HG03108 (cell line): ENCODE measurements around the gene OTUD5.

Experiments
- ATAC-seq: cut with Tn5 transposase; IDR thresholded peaks from one replicate; pipeline ENCODE4 v1.9.1; 2021; ENCODE audit warnings: moderate library complexity; ENCODE audit not compliant: unreplicated experiment

The OTUD5 gene

DNA sequence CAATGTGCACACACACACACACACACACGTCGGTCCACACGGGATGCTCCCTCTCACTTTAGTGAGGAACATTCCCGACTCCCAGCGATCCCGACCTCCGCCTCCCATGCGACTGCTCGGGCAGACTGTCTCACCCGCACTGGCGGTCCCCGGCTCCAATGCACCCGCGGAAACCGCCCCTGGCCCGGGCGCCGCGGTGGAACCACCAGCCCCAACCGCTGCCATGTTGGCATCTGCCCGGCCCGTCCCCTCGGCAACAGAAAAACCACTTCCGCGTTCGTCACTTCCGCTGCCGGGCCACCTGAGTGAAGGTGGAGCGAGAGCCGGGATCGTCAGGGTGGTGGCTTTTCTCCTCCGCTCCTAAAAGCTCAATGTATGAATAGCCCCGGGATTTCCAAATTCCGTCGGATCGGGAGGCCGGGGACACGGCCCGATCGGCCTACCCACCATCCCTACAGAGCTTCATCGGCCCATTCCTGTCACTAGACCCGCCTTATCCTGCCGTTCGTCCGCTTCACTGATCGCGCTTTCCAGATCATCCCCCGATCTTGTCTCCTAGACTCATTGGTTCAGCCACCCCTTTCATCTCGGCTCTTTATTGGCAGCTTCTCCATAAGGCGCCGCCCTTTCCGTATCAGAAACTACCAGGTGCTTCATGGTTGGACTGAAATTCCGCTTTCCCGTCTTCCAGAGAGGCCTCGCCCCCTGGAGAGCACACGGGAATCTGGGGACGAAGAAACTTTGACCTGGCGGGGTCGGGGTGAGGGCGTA is 45.8 kb downstream of the OTUD5 start, which contains the start of gene SLC35A2:
SLC35A2 (minus strand) TSS at position 235 of the 771 bp plus-strand sequence; CDS start at position 225, 10 bp downstream.
- peak; percentile 57 for ATAC-seq

DNA sequence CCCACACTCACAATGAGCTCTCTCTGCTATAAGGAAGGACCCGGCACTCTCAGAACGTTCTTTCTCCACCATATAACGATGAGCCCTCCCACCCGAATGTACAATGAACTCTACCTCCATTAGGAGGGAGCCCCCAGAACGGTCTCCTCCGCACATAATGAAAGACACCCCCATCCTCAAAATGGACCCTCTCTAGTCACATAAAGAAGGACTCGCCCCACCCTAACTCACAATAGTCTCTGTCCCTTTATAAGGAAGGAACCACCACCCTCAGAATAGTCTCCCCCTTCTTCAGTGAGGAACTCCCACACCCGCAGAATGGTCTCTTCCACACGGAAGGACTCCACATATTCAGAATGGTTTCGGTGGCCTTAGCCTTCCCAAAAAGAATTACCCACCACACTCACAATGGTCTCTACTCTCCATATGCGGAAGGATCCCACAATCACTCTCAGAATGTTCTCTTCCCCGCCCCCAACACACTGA is 46.4 kb downstream of the OTUD5 start:
- no peak for ATAC-seq

DNA sequence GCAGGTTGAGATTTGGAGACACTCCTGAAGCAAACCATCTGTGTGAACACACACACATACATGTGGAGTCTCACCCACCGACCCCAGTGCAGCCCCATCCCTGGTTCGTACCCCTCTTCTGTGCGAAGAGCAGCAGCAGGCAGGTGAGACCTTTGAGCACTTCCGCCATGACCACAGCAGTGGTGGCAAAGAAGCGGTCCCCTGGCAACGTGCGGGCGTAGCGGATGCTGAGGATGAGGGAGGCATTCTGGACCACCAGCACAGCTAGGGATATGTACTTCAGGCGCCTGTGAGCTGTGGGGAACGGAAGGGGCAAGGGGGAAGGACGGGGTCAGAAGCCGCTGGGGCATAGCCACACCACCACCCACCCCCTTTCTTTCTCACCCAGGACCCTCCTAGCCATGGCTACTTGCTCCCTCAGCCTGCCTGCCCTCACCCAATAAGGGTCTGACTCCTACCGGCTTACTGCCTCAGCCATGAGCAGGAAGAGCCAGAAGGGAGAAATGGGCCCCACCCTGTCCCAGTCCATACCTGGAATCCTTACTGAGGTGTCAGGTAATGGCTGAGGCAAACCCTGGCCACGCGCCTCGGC is 47.6 kb downstream of the OTUD5 start:
- ATAC-seq, result no peak

DNA sequence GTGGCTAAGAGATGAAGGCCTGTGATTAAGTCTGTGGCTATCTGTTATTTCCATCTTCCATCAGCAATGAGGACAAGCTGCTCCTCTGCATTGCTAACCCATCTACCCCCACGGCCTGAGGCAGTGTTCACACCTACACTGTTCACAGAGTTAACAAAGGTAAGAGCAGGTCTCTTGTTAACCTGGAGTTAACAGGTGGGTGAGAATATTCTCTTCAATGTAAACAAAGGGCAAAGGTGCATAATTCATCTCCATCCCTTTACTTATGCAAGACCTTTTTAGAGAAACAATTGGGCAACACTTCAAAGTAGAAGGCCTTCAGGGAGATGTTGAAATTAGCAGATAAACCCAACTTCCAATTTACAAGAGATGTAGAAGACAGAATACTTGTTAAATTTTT is 48.8 kb downstream of the OTUD5 start:
- ATAC-seq, result no peak

DNA sequence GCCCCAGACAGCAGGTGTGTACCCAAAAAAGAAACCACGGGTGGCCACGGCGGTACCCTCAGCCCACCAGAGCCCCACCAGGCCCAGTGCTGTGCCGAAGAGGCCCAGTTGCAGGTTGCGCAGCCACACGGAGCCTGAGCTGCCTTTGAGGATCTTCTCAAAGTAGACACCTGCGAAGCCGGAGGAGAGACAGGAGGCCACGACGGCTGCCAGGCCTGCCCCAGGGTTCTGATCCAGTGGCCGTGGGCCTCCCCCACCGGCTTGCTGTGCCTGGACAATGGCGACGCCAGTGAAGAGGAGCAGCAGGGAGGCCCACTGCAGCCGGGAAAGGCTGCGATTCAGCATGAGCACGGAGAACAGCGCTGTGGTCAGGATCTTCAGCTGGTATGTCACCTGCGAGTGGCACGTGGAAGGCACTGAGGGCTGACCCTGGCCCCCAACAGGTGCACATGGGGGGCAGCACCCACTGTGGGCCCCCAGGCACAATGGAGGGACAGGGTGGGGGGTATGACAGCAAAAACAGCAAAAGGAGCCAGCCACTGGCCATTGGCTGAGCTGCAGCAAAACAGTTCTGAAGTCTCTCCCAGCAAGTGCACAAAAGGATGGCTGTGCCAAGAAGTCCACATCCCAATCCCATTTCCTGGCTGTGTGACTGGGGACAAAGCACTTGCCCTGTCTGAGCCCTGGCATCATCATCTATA is 52.2 kb downstream of the OTUD5 start:
- ATAC-seq, result no peak

DNA sequence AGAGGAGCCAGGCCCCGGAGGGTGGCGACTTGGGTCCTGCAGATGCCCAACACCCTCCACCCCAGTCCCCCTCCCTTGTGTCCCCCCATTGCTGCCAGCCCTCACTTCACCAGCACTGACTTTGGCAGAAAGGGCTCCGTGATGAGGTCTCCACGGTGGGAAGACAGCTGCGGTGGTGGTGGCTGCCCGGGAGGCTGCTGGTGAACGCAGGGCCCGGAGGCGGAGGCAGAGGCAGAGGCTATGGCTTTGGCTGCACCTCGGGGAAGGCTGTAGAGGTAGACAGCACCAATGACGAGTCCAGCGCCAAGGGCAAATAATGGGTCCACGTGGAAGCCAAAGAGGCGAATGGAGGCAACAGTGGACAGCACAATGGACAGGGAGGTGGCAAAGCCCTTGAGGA is 52.8 kb downstream of the OTUD5 start:
- no peak for ATAC-seq

DNA sequence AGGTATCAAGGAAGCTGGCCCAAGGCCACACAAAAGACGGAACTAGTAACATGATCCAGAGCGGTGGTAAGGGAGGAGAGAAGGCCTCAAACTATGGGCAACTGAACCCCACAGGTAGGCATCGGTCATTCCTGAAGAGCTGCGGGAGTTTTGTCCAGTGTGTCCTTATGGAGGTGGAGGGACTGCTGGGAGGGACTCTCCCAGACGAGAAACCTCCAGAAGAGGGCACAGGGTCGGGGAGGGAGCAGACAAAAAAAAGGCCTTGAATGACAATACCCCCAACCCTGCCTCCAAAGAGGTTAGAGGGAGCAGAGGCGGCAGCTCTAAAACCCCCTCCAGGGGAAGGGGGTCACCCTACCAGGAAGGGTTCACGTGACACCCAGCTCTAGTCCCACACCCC is 53.2 kb downstream of the OTUD5 start:
- no peak for ATAC-seq

DNA sequence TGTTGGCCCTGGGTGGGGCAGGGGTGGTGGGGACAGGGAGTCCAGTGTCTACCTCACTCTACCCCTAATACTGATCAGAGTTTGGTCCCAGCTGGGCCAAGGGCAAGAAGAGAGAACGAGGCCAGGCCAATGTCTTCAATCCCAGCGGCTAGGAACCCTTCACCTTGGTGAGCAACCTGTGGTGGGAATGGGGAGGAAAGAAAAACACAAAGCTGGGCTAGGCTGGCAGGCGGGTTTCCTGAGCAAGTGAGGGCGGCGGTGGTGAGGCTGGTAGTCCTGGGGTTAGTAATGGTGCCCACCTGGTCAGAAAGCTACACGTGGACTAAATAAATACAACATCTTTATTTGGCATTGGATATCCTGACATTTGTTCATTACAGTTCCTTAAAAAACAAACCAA is 54.1 kb downstream of the OTUD5 start:
- no peak for ATAC-seq

DNA sequence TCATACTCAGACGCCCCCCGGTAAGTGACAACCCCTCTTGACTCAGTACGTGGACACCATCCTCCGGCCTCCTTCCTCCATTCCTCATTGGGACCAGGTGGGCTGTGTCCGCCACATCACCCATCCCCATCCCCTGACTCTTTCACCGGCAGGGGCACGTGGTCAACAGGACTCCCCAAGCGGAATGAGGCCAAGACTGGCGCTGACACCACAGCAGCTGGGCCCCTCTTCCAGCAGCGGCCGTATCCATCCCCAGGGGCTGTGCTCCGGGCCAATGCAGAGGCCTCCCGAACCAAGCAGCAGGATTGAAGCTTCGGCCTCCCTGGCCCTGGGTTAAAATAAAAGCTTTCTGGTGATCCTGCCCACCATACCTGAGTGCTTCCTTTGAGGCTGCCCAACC is 54.6 kb downstream of the OTUD5 start:
- no peak for ATAC-seq

DNA sequence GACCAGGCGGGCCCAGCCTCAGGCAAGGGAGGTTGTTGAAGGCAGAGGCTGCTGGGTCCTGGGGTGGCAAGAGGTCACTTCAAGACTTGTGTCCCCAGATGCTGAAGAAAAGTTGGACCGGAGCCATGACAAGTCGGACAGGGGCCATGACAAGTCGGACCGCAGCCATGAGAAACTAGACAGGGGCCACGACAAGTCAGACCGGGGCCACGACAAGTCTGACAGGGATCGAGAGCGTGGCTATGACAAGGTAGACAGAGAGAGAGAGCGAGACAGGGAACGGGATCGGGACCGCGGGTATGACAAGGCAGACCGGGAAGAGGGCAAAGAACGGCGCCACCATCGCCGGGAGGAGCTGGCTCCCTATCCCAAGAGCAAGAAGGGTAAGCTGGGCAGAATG is 55.3 kb downstream of the OTUD5 start:
- no peak for ATAC-seq

DNA sequence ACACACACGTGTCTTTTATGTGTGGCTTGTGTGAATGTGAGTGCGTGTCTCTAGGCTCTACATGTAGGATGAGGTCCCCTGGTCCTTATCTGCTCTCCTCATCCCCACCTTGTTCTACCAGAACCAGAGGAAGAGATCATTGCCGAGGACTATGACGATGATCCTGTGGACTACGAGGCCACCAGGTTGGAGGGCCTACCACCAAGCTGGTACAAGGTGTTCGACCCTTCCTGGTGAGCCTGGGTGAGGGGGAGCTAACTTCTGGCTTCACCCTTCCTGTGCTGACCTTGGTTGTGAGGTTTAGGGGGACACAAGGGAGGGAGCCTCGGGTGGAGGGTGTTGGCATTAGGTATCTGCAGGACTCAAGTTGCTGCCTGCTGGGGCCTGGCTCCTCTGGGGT is 56.3 kb downstream of the OTUD5 start:
- no peak for ATAC-seq

DNA sequence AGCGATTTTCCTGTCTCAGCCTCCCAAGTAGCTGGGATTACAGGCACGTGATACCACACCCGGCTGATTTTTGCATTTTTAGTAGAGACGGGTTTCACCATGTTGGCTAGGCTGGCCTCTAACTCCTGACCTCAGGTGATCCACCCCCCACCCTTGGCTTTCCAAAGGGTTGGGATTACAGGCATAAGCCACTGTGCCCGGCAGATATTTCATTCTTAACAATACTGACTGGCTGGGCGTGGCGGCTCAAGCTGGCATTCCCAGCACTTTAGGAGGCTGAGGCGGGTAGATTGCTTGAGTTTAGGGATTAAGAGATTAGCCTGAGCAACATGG is 58.4 kb downstream of the OTUD5 start:
- no peak for ATAC-seq

DNA sequence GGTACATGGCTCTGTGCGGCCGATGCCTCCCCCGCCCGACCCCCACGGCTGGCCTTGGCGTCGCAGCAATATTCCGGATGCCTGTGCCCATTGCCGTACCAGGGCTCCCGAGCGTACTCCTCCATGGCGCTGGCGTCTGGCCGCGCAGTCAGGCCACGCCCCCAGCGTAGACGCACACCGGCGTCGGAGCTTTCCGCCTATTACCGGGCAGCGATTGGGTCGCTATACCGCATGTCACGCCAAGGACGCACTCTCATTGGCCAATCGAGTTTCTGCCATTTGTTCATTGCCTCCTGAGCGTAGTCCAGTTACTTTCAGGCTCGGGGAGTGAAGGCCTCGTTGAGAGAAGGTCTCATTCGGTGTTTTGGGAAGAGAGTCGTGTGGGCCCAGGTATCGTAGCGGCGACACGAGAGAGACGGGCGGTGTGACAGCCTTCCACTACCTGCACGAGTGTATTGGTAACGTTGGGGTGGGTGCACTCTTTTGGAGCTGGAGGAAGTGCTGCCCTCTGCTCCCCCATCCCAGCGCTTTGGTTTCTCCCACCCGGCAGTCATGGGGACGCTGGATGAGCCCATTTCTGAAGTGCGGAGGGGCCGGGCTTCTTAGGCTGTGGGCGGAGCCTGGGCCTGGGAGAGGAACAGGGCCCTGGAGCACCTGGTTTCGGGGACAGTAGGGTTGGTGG is 59.6 kb downstream of the OTUD5 start, which contains the start of the genes PQBP1 and TIMM17B:
PQBP1 (plus strand) TSS at position 306 of the 682 bp plus-strand sequence. CDS start 580 bp downstream, outside the sequence.
TIMM17B (minus strand) TSS at position 144 of the 682 bp plus-strand sequence; CDS start at position 125, 19 bp downstream.
- ATAC-seq, result peak; percentile 89

DNA sequence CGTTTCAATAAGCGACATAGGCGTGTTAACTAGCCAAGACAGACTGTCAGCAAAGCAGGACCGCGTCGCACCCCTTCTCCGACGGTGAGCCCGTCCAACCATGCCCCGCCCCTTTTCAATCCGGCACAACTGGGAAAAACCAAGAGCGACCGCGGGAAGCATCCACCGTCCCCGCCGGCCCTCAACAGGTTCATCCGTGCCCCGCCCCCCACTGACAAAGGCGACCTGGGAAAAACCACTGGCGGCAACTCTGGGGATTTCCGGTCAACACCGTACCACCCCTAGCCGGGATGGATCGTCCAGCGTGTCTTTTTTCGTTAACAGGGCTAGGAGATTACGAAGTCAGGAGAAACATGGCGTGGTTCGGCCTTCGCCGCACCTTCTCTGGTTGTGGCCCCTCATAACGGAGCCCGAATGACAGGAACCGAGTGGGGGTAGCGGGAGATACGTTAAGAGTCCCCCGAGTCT is 60.2 kb downstream of the OTUD5 start:
- peak; percentile 2 for ATAC-seq

DNA sequence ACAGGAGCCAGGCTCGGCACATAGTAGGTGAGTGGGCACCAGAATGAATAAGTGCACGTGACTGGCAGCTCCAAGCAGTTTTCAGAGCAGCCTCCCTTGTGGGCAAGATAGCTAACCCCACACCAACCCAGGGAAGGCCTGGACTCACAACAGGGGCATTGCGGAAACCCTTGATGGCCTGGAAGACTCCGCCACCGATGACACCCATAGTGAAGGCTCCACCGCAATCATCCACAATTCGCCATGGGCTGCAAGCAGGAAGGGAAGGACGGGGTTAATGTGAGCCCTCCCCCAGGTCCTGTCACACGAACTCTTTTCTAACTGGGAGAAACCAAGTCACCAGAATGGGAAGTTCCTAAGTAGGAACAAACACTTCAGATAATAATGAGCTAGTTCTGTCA is 60.8 kb downstream of the OTUD5 start:
- ATAC-seq, result no peak

DNA sequence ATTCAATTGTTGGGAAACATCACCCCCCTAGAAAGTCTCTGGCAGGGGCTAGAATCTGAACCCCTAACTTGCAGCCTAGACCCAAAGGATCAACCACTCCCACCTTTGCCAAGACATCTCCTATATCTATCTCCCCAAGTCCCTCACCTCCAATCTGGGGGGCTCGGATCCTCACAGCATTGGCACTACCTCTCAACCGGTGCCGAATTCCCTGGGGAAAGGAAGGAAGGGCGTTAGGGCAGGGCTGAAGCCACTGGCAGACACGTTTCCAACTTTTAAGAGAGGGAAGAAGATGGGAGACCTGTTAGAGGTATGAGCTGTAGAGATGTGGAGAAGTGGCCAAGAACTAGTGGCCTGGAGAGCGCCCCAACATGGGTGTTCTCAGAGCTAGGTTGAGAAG is 62.5 kb downstream of the OTUD5 start:
- ATAC-seq, result no peak

DNA sequence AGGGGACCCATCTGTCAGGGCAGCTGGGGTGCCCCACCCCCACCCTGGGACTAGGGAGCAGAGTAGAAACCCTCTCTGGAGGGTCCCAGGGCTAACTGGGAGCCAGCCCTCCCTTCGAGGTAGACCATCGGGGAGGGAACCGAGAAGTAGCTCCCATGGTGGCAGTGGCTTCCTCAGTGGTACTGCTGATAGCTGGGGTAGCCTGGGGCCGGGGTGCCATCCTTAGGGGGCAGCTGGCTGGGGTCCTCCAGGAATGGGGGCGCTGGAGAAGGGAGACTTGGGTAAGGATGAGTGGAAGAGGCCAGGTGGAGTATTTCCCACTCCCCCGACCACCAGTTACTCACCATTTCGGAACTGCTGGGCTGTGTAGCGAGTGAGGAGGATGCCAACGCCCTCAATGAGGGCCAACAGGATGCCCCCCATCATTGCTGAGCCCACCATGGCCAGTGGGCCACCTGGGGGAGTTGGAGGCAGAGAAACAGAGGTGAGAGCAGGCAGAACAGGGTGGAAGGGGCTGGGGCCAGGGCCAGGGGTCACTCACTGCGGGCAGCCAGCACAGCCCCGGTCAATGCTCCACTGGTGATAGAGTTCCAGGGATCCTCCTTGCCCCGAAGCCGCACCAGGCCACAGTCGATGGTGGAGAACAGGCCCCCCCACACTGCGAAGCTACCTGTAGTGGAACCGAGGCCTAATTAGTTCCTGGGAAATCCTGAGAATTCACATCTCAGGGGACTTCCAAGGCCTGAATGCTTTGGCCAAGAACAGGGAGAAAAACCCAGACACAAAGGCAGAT is 63.7 kb downstream of the OTUD5 start:
- ATAC-seq, result no peak

DNA sequence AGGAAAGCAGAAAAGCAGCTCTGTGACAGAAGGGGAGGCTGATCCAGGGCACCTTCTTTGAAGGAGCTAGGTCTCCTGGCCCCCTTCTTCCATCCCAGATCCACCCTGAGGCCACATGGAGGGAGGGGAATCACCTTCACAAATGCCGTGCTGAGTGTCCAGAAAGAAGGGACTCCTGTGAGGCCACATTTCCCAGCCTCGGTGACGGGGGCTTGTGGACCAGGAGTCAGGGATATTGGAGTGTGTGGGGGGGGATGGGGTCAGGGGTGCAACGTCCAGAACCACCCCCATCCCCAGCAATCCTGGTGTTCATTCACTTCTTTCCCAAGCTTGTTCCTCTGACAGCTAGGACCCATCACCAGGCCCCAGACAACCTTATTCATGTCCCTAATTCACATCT is 64.5 kb downstream of the OTUD5 start:
- no peak for ATAC-seq

DNA sequence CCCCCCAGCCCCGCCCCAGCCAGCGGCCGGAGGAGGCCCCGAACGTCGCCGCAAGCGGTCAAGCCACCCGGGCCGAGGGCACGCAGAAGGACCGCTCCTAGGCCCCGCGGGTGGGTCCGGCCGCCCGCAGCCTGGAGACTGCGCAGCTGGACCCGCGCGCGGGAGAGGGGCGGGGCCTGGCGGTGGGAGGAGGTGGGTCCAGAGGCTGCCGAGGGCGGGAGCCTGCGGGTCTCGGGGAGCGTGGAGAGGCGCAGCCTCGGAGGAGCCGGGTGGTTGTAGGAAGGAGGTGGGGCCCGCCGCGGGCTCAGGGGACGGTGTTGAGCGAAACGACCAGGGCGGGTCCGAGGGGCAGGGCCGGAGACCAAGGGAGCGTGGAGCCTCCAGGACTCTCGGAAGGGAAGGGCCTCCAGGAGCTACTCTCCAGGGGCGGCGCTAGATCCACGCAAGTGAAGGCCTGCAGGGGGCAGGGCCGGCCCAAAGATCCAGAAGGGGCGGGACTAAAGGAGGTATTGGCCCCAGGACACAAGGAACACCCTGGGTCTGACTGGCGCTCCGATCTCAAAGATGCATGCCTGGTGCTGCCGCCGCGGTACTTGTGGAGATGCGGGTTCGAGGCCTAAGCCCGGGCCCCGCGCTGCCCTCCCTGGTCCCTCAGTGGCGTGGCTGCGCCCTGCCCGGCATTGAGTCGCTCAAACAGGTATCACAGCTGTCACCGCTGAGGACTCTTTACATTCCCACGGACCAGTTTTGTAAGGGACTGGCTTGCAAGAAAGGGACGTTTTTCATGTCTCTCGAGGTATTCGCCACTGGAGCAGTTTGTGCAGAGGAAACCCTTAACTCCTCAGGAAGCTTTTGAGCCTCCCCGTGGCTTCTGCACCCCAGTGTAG is 65.8 kb downstream of the OTUD5 start:
- ATAC-seq, result peak; percentile 78
